Ovary (tissue), 9 donors: ENCODE measurements around the gene ASIP. TPM values are rescaled to one million over a fixed set of nuclear protein-coding genes. Genes with fewer than 3 reads are reported as not detected.
"Not testable (repeated sequence)": the region's sequence is repeated elsewhere in the genome, so short reads cannot be mapped to it uniquely, and the experiment has no call there.

Experiments used
- DNase-seq, 5 donors: peaks; one replicate each; pipeline ENCODE4 v3.0.0-alpha.2; 2019 to 2020
- H3K27ac ChIP-seq, 2 donors: fragments of 200-600 bp; one replicate each; pipeline versions ENCODE4 v1.5.1 to v1.8.0; 2019 to 2022
- H3K27me3 ChIP-seq: fragments of 200-600 bp; one replicate; pipeline ENCODE4 v1.8.0; 2022
- H3K36me3 ChIP-seq: fragments of 200-600 bp; sonication (generic); one replicate; pipeline ENCODE4 v1.5.1; 2019
- H3K4me1 ChIP-seq: one replicate; pipeline ENCODE4 v1.8.1; 2013; ENCODE audit warnings: mild to moderate bottlenecking, moderate library complexity; ENCODE audit not compliant: insufficient read depth
- H3K4me3 ChIP-seq: fragments of 200-600 bp; sonication (generic); one replicate; pipeline ENCODE4 v1.5.1; 2017
- H3K9me3 ChIP-seq, 2 donors: fragments of 200-600 bp in 1 of 2; sonication (generic) in 1 of 2; one replicate each; pipeline versions ENCODE4 v1.5.1 to v1.8.1; 2013 to 2019; ENCODE audit warnings: mild to moderate bottlenecking in 1 of 2, moderate library complexity in 1 of 2
- EP300 ChIP-seq: sonication (generic); formaldehyde crosslinking; IDR thresholded peaks from one replicate; pipeline ENCODE4 v1.6.1; 2017; ENCODE audit warnings: antibody characterized with exemption
- POLR2A ChIP-seq: fragments of 450-650 bp; IDR thresholded peaks from one replicate; pipeline ENCODE4 v1.6.1; 2017; ENCODE audit warnings: antibody characterized with exemption, mild to moderate bottlenecking, moderate library complexity
- WGBS, 3 donors: extraction: QIAGEN DNeasy Blood & Tissue Kit in 1 of 3; methylation state at CpG; one replicate each; pipeline versions ENCODE4 v1.1.5 to v1.1.7; 2013 to 2017; 5-methylcytosine and 5-hydroxymethylcytosine counted together
- intact Hi-C, 4 donors: fragments of 100-400 bp; cut with DNase I; formaldehyde crosslinking; loops; one replicate each; pipeline versions ENCODE4 v1.11.0 to v1.15.1; 2022 to 2023
- polyA plus RNA-seq, 2 donors: library from polyadenylated mRNA; stranded (reverse); fragments of 200-250 nt in 1 of 2; fragments of 350-450 nt in 1 of 2; fragmentation: Illumina TruSeq in 1 of 2; extraction: RNeasy Lipid Tissue Mini Kit (QIAGEN cat#74804) in 1 of 2; gene quantifications; one replicate each; pipeline ENCODE4 v1.2.3, GENCODE V29; 2013 to 2014
- total RNA-seq, 7 donors: library from RNA; depleted of rRNA in 2 of 7; stranded (reverse); fragments of >200 nt in 2 of 7; fragmentation: NEBNext Ultra II Directional in 3 of 7; extraction: Animal tissue kit (Norgen Biotek cat#: 25700) in 3 of 7; gene quantifications; one replicate each; pipeline versions ENCODE4 v1.1.0 to v1.2.4, GENCODE V29; 2016 to 2023
- TF ChIP-seq, protein P1 (sequence below), 3 donors: fragments of 450-650 bp in 2 of 3; fragments of 200-600 bp in 1 of 3; IDR thresholded peaks; one replicate each; pipeline versions ENCODE4 v1.5.1 to v1.8.0; 2016 to 2022; ENCODE audit warnings: antibody characterized with exemption in 3 of 3, mild to moderate bottlenecking in 1 of 3
- donor health status: DM: no; HTN: no; CAD: no; lungs with moderate emphysema.
- donor health status: DM: no; HTN: no; CAD: no.
- donor health status: Bipolar disorder and iron deficiency.
- donor health status: DM: yes; HTN: yes; CAD: no.
- donor health status: DM: no; HTN: no; CAD: no.
- donor health status: DM: yes; HTN: yes; CAD: no.

ASIP gene
- total and polyA plus RNA-seq, 9 donors, result 0.37 to 57.1 (median 22.5) TPM

DNA sequence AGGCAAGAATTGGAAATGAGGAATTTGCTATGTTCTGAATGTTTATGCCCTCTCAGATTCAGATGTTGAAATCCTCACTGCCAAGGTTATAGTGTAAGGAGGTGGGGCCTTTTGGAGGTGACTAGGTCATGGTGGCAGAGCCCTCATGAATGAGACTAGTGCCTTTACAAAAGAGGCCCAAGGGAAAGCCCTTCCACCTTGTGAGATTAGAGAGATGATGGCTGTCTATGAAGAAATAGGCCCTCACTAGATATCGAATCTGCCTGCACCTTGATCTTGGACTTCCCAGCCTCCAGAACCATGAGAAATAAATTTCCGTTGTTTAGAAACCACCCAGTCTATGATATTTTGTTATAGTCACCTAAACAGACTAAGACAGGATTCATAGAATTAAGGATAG, 10.4 kb downstream of the ASIP start:
- no peaks in the 10 kb centered on the region for H3K9me3 ChIP-seq
- intact Hi-C loops, result no loop called here
- H3K4me3 ChIP-seq, result no peak overlapping the region
- no peak for DNase-seq
- no peaks in the 10 kb centered on the region for H3K27me3 ChIP-seq
- H3K27ac ChIP-seq, result no peak overlapping the region
- no peaks in the 10 kb centered on the region for H3K4me1 ChIP-seq
- no peaks in the 10 kb centered on the region for H3K36me3 ChIP-seq
- TF ChIP-seq POLR2A (no peak), EP300 (no peak)
- TF ChIP-seq, protein P1, sequence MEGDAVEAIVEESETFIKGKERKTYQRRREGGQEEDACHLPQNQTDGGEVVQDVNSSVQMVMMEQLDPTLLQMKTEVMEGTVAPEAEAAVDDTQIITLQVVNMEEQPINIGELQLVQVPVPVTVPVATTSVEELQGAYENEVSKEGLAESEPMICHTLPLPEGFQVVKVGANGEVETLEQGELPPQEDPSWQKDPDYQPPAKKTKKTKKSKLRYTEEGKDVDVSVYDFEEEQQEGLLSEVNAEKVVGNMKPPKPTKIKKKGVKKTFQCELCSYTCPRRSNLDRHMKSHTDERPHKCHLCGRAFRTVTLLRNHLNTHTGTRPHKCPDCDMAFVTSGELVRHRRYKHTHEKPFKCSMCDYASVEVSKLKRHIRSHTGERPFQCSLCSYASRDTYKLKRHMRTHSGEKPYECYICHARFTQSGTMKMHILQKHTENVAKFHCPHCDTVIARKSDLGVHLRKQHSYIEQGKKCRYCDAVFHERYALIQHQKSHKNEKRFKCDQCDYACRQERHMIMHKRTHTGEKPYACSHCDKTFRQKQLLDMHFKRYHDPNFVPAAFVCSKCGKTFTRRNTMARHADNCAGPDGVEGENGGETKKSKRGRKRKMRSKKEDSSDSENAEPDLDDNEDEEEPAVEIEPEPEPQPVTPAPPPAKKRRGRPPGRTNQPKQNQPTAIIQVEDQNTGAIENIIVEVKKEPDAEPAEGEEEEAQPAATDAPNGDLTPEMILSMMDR (IDR thresholded peaks at IDR 0.05), result no peak
- WGBS, 3 donors, result 96 to 100% (median 100%) methylated on average over 2 of the region's 2 CpGs

DNA sequence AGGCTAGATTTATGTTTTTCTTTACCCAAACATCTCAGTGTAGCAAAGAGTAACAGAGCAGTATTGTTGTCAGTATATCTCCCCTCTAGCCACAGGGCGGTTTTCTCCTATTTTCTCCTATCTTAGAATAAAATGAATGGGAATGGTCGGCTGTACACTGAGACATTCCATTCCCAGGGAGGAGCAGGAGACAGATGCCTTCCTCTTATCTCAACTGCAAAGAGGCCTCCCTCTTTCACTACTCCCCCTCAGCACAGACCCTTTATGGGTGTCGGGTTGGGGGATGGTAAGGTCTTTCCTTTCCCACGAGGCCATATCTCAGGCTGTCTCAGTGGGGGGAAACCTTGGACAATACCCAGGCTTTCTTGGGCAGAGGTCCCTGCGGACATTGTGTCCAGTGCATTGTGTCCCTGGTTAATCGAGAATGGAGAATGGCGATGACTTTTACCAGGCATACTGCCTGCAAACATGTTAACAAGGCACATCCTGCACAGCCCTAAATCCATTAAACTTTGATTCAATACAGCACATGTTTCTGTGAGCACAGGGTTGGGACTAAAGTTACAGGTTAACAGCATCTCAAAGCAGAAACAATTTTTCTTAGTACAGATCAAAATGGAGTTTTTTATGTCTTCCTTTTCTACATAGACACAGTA, 11.3 kb downstream of the ASIP start:
- 13 to 18% (median 18%) methylated on average over 7 of the region's 7 CpGs for WGBS, 3 donors

DNA sequence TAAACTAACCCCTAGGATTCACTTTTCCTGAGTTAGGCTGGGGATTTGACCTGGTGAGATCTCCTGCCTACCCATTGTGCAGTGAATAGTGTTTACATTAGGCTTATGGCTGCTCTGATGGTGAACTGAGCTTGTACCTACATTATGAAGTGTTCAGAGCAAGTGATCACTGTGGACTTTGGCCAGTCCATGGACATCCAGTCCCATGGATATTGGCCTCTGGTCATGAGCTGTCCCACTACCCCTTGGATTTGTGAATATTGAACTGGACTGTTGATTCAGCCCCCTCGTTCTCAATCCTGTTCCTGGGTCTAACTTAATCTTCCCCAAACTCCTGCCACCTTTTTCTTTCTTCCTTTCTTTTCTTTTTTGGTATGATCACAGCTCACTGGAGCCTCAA, 13.8 kb downstream of the ASIP start:
- Histone ChIP-seq H3K4me3 (no peak overlapping the region), H3K27me3 (no peaks in the 10 kb centered on the region), H3K4me1 (no peaks in the 10 kb centered on the region), H3K36me3 (no peaks in the 10 kb centered on the region), H3K27ac (no peak overlapping the region), H3K9me3 (no peaks in the 10 kb centered on the region)
- intact Hi-C loops, result no loop called here
- TF ChIP-seq POLR2A (no peak), EP300 (no peak)
- TF ChIP-seq, protein P1 (IDR thresholded peaks at IDR 0.05), result no peak
- DNase-seq, result no peak
- 80 to 81% (median 80%) methylated on average over 1 of the region's 1 CpG for WGBS, 3 donors

More for the DNA sequence above, 11.3 kb downstream of the ASIP start:
- H3K9me3 ChIP-seq, H3K27ac ChIP-seq, intact Hi-C loops, H3K27me3 ChIP-seq, H3K4me1 ChIP-seq, DNase-seq, H3K4me3 ChIP-seq, H3K36me3 ChIP-seq: not testable (repeated sequence)

DNA sequence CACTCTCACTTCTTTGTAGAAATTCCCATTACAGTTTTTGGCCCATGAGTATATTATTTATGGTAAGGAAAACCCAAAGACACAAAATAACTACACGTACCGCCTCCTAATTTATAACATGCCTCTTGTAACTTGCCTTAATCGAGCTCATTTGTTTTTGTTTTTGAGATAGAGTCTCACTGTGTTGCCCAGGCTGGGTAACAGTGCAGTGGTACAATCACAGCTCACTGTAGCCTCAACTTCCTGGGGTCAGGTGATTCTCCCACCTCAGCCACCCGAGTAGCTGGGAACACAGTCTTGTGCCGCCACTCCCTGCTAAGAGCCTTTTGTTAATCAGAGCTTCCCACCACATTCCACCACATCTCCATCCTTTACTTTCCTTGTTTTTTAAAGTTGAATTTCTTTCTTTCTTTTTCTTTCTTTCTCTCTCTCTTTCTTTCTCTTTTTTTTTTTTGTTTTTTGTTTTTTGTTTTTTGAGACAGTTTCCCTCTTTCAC, 15.5 kb downstream of the ASIP start:
- H3K4me1 ChIP-seq, result no peaks in the 10 kb centered on the region
- no peaks in the 10 kb centered on the region for H3K27me3 ChIP-seq
- H3K4me3 ChIP-seq, result no peak overlapping the region
- TF ChIP-seq, protein P1 (IDR thresholded peaks at IDR 0.05), result no peak
- TF ChIP-seq EP300, result no peak
- TF ChIP-seq POLR2A, result no peak
- H3K27ac ChIP-seq, result no peak overlapping the region
- DNase-seq, result no peak
- WGBS, 3 donors, result 70 to 74% (median 72%) methylated on average over 5 of the region's 5 CpGs
- intact Hi-C loops, result no loop called here
- H3K9me3 ChIP-seq, result no peaks in the 10 kb centered on the region
- no peaks in the 10 kb centered on the region for H3K36me3 ChIP-seq

DNA sequence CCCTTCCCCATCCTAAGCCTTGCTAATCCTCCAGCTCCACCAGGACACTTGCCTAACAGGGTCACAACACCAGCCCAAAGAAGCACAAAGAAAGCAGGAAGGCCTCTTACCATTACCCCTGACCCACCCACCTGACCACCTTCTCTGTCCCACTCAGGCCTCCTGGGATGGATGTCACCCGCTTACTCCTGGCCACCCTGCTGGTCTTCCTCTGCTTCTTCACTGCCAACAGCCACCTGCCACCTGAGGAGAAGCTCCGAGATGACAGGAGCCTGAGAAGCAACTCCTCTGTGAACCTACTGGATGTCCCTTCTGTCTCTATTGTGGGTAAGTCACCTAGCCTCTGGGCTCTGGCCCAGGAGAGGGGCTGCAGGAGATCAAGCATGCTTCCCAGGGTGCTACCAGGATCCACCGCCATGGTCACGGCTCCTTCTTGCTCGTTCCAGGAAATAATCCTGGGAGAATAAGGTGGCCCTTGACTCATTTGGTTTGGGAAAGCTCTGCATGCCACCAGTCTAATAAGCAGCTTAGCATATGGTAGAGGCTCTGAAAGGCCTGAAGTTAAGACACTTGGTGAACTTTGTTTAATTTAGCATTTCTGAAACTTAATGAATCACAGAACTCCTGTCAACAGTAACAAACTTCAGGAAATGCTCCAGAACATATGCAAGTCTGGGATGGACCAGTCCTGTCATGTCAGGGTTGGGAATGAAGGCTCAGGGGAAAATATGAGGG, 19.2 kb downstream of the ASIP start:
- DNase-seq, result no peak
- Histone ChIP-seq H3K4me1 (peaks cover 5% of the 10 kb centered on the region), H3K27me3 (no peaks in the 10 kb centered on the region), H3K36me3 (no peaks in the 10 kb centered on the region), H3K9me3 (no peaks in the 10 kb centered on the region), H3K27ac (no peak overlapping the region), H3K4me3 (no peak overlapping the region)
- intact Hi-C loops, result no loop called here
- TF ChIP-seq, protein P1 (IDR thresholded peaks at IDR 0.05), result no peak
- TF ChIP-seq EP300 (no peak), POLR2A (no peak)
- 94 to 100% (median 97%) methylated on average over 5 of the region's 5 CpGs for WGBS, 3 donors
